Panc1 (cell line): ENCODE measurements around the gene KRTCAP2. TPM values are rescaled to one million over a fixed set of nuclear protein-coding genes. Genes with fewer than 3 reads are reported as not detected.

Experiments used
- ATAC-seq: fragments of 200-7000 bp; cut with Tn5 transposase; 2 replicates; pipeline ENCODE4 v1.9.1; 2020; ENCODE audit warnings: mild to moderate bottlenecking, moderate library complexity
- BruUV-seq: library from RNA; stranded (reverse); fragments of 400-500 nt; replicated peaks from 2 replicates; lab custom pipeline; 2021; lab: Mats Ljungman, UMichigan
- CTCF ChIA-PET: fragments of 300-600 bp; sonication (Branson Sonifier 250); formaldehyde crosslinking; loops from one replicate; lab custom pipeline; 2022; ENCODE audit warnings: antibody characterized with exemption; lab: Charles Lee
- POLR2A ChIA-PET: fragments of 300-600 bp; sonication (Branson Sonifier 250); formaldehyde crosslinking; loops from one replicate; lab custom pipeline; 2022; ENCODE audit warnings: antibody characterized with exemption; lab: Charles Lee
- DNase-seq: peaks from one replicate; pipeline ENCODE4 v3.0.0-alpha.2; 2010; ENCODE audit warnings: low read depth, low spot score
- H3K27ac ChIP-seq: 2 replicates; pipeline ENCODE4 v1.5.1; 2011; ENCODE audit warnings: mild to moderate bottlenecking, low read length, inconsistent platforms
- H3K27me3 ChIP-seq: fragments of 200-500 bp; sonication (Bioruptor generic); 2 replicates; pipeline ENCODE4 v1.6.0; 2014; ENCODE audit warnings: low read length, inconsistent platforms; ENCODE audit not compliant: control insufficient read depth, insufficient read depth
- H3K36me3 ChIP-seq: fragments of 200-500 bp; sonication (Bioruptor generic); 2 replicates; pipeline ENCODE4 v1.5.1; 2014; ENCODE audit warnings: inconsistent platforms, mild to moderate bottlenecking, low read length, moderate library complexity; ENCODE audit not compliant: control insufficient read depth, insufficient read depth
- H3K4me1 ChIP-seq: 2 replicates; pipeline ENCODE4 v1.5.1; 2011; ENCODE audit warnings: inconsistent platforms, mild to moderate bottlenecking, low read length, moderate library complexity; ENCODE audit not compliant: control insufficient read depth, insufficient read depth
- H3K4me3 ChIP-seq, 2 experiments: 2 replicates each; pipeline ENCODE4 v1.5.1; 2011 to 2012; ENCODE audit warnings: low read depth in 2 of 2, low read length in 2 of 2, mild to moderate bottlenecking in 2 of 2, inconsistent platforms in 1 of 2, moderate library complexity in 1 of 2
- H3K9me3 ChIP-seq: fragments of 200-500 bp; sonication (Bioruptor generic); 2 replicates; pipeline ENCODE4 v1.5.1; 2014; ENCODE audit warnings: low read depth, mild to moderate bottlenecking, inconsistent platforms, low read length, moderate library complexity; ENCODE audit not compliant: control insufficient read depth, insufficient read depth
- CTCF ChIP-seq: fragments of 450-650 bp; IDR thresholded peaks from 2 replicates; pipeline ENCODE4 v1.5.1; 2017; ENCODE audit warnings: mild to moderate bottlenecking
- POLR2AphosphoS5 ChIP-seq: IDR thresholded peaks from 2 replicates; pipeline ENCODE4 v1.6.1; 2012; ENCODE audit warnings: mild to moderate bottlenecking, low read depth, low read length, moderate library complexity
- REST ChIP-seq, 2 experiments: IDR thresholded peaks; 2 replicates each; pipeline ENCODE4 v1.6.1; 2011 to 2012; ENCODE audit warnings: low read depth in 2 of 2, control low read depth in 1 of 2, low read length in 1 of 2, mild to moderate bottlenecking in 1 of 2, moderate library complexity in 1 of 2; ENCODE audit not compliant: insufficient read depth in 1 of 2
- SIN3A ChIP-seq: IDR thresholded peaks from 2 replicates; pipeline ENCODE4 v1.6.1; 2012; ENCODE audit warnings: low read depth, mild to moderate bottlenecking, low read length, moderate library complexity, borderline replicate concordance; ENCODE audit not compliant: insufficient read depth
- TCF7L2 ChIP-seq: IDR thresholded peaks from 2 replicates; pipeline ENCODE4 v1.6.1; 2011; ENCODE audit warnings: mild to moderate bottlenecking, low read depth, low read length, inconsistent platforms
- in situ Hi-C: cut with HindIII; loops from 2 replicates; pipeline ENCODE4 v1.10.0; 2016; ENCODE audit warnings: low sequenced_read_pairs, low pct_unique_long_range_greater_than_20kb
- intact Hi-C: fragments of 100-400 bp; cut with micrococcal nuclease; formaldehyde crosslinking; loops from one replicate; pipeline ENCODE4 v1.10.0; 2022; ENCODE audit not compliant: unreplicated experiment
- total RNA-seq: library from RNA; stranded (reverse); gene quantifications from one replicate; pipeline ENCODE4 v1.2.1, GENCODE V29; 2021; ENCODE audit not compliant: unreplicated experiment

Gene KRTCAP2
- total RNA-seq, 1 experiment from 2014 or later: 155 TPM

GRCh38 chr1:155170101-155170785, 2.9 kb downstream of the KRTCAP2 start:
- no peak for ATAC-seq
- POLR2A ChIA-PET: no interaction called here
- H3K4me1 ChIP-seq: peaks cover 22% of the 10 kb centered on the region
- intact Hi-C loops: no loop called here
- TF ChIP-seq POLR2AphosphoS5 (no peak), TCF7L2 (no peak), REST (IDR thresholded peaks at IDR 0.05; ENCODE audit: insufficient read depth in 1 of 2, low read depth in 2 of 2, low read length in 1 of 2) (no peak), CTCF (no peak), SIN3A (no peak)
- no peaks in the 10 kb centered on the region for H3K9me3 ChIP-seq
- DNase-seq: no peak
- no peak overlapping the region for H3K4me3 ChIP-seq
- H3K27ac ChIP-seq: no peak overlapping the region
- in situ Hi-C loops: no loop called here
- CTCF ChIA-PET: interaction anchor here (0.6 to 3.3 kb wide), 6 partner anchors 9 to 1544 kb away, joined by 3 to 27 read pairs (median 12); no protein-coding TSS in a partner anchor
- BruUV-seq: TSS peak; percentile 70
- no peaks in the 10 kb centered on the region for H3K27me3 ChIP-seq
- H3K36me3 ChIP-seq: no peaks in the 10 kb centered on the region; the same call in 1 of the 2 replicates

- no peak overlapping the region for H3K4me3 ChIP-seq
- intact Hi-C loops: loop anchor here (2.0 kb wide), 1 partner anchor 77 kb away; no protein-coding TSS in a partner anchor
- POLR2A ChIA-PET: no interaction called here
- H3K27me3 ChIP-seq: no peaks in the 10 kb centered on the region
- CTCF ChIA-PET: interaction anchor here (0.7 to 3.3 kb wide), 4 partner anchors 24 to 84 kb away, joined by 4 to 27 read pairs (median 8); no protein-coding TSS in a partner anchor
- TF ChIP-seq SIN3A (no peak), POLR2AphosphoS5 (no peak), TCF7L2 (no peak), REST (IDR thresholded peaks at IDR 0.05; ENCODE audit: insufficient read depth in 1 of 2, low read depth in 2 of 2, low read length in 1 of 2) (no peak), CTCF (no peak)
- no peaks in the 10 kb centered on the region; the same call in 1 of the 2 replicates for H3K36me3 ChIP-seq
- no peak for DNase-seq
- no peak overlapping the region for H3K27ac ChIP-seq
- H3K4me1 ChIP-seq: peaks cover 22% of the 10 kb centered on the region
- no TSS peak for BruUV-seq
- in situ Hi-C loops: no loop called here
- H3K9me3 ChIP-seq: no peaks in the 10 kb centered on the region
- no peak for ATAC-seq
Observed at GRCh38 chr1:155169541-155169940, 3.6 kb downstream of the KRTCAP2 start.
